GM21737 (cell line): ENCODE results near the gene PAX8.

Experiments used
- ATAC-seq: cut with Tn5 transposase; IDR thresholded peaks from one replicate; pipeline ENCODE4 v1.9.1; 2021; ENCODE audit warnings: mild to moderate bottlenecking, moderate library complexity; ENCODE audit not compliant: unreplicated experiment

PAX8 gene

GRCh38 chr2:113268621-113269360 lies 9.9 kb downstream of the PAX8 start:
- ATAC-seq = no peak

DNA sequence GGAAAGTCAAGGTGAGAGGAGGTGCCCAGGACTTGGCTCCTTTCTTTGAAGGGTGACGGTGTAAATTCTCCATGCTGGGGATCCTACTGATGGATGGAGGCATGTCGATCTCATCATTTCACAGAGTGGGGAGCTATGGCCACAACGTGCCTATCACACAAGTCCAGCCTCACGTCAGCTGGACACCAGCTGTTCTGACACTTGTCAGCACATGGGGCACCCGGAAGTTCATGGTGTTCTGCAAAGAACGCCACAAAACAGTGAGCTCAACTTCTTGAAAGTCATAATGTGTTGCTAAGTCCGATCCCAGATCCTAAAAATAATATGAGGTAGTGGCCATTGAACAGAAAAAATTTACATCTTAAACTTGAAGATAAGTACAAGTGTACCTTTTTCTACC lies 12.3 kb downstream of the PAX8 start:
- ATAC-seq = no peak

DNA sequence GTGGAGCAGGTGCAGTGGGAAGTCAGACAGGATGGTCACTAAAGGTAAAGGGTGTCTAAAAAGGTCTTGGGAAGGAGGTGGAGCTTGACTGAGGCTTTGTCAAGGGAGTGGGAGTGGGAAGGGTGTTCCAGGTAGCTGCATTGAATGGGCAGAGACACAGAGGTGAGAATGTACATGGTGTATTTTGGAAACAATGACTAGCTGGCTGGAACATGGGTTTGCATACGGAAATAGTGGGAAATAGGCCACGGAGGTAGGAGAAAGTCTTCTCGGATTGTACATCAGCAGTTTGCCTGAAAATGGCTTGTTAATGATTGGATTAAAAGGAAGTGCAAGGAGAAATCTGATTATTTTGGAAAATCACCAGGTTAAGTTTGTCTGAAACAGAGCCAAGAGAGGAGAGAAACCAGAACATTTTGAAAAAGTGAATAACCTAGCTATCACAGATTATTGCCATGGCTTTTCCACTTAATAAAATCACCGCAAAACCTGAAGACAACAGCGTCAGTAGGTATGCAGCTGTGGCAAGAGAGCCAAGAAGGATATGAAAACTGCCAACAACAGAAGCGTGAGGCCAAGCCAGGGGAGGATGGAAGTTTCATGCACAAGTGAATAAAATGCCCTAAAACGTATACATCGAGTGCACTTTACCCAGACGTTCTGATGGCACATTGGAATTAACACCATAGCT lies 13.9 kb downstream of the PAX8 start:
- no peak for ATAC-seq

GRCh38 chr2:113263546-113263945 lies 15.2 kb downstream of the PAX8 start:
- ATAC-seq = no peak

GRCh38 chr2:113260991-113261390 lies 17.7 kb downstream of the PAX8 start:
- ATAC-seq = no peak

DNA sequence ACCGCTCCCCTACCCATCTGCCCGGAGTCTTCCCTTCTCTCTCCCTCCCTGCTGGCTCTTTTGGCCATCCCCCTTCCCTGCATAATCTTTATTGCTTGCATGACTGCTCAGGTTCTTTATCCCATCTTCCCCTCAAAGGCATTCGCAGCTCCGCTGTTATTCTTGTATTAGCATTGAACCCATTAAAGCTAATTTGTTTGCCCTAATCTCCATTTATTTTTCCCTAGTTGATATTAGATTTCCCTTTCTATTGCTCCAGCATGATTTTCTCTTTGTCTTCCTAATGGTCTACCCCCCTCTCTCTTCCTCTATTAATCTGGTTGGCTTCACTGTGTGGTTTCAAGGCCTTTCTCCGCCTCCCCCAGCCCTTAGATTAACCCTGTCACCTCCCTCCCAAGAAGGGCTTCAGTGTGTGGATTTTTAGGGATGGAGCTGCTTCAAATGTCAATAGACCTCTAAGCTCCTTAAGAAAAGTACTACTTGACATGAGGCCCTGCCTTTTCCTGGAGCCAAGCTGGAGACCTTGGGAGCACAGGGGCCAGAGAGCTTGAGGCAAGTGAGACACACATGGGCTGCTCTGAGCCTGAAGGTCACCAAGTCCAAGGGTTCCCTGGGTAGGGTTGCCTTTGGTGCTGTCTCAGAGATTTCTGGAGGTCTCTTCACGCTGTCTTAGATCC lies 20.1 kb downstream of the PAX8 start:
- no peak for ATAC-seq

- no peak for ATAC-seq
Measured at GRCh38 chr2:113257516-113258264, 21.0 kb downstream of the PAX8 start.

DNA sequence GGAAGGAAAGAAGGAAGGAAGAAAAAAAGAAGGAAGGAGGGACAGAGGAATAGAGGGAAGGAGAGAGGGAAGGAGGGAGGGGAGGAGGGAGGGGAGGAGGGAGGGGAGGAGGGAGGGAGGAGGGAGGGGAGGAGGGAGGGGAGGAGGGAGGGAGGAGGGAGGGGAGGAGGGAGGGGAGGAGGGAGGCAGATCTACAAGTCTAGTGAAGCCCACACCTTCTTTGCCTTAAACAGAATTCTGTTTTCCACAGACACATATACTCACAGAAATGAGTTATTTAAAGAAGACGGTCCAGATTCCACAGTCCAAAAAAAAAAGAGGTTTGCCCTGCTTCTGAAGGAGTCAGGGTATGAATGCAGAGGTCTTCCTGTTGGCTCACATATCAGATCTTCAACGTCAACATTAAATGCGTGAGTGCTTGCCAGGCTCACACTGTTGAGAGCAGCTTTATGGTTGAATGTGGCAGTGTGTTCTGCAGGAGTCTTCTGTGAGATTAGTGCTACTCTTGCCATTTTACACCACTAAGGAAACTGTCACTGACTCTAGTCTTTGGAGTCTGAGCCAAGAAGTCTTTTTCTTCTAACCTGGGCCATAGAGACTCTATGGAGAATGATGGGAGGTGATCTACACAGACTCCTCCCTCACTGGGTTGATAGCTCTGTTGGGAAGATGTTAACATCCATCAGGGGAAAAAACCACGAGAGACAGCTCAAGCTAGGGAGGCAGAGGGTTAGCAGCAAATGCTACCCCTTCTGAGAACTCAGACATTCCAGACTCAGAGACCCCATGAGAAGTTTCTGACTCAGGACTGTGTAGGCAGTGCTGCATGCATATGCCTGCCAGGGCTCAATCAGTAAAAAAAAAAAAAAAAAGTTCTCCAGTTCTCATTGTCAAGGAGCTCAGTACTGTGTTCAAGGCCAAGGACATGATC lies 23.3 kb downstream of the PAX8 start:
- no peak for ATAC-seq

GRCh38 chr2:113253453-113253852 lies 25.3 kb downstream of the PAX8 start:
- no peak for ATAC-seq

- ATAC-seq = no peak
Measured at GRCh38 chr2:113252047-113252590, 26.6 kb downstream of the PAX8 start.

DNA sequence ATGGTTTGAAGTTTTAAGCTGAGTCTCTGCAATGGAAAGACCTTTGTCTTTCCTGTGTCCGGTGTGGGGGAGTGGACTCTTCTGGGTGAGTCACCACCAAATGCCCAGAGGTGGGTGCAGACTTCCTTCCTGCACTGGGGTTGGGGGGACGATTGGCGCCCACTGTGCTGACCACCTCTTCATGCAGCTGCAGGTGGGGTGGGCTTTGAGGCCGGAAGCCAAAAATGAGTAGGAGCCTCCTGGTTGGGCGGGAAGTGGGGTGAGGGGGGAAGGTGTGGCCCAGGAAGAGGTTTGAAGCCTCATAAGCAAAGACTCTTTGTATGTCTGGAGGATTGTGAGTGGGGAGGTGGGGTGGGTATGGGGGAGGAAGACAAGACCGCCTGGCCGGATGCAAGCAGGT lies 27.6 kb downstream of the PAX8 start:
- ATAC-seq = no peak

GRCh38 chr2:113248997-113249770 lies 29.5 kb downstream of the PAX8 start:
- peak; percentile 62 for ATAC-seq

GRCh38 chr2:113246606-113247005 lies 32.1 kb downstream of the PAX8 start:
- ATAC-seq = no peak

DNA sequence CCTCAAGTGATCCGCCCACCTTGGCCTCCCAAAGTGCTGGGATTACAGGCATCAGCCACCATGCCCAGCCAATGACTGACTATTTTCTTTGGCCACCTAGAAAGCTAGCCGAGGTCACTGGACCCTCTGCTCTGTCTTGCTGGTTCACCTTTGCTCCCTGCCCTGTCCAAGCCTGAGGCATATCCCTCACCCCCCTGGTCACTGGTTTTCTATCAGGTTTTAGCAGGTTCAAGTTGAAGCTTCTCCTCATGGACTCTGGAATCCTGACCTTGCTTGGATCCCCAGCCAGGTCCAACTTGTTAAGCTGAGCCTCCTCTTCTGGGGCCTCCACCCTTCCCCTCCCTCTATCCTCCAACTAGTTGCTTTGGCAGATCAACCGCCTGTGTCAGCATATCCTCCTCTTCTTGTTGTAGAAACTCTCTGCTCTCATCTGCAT lies 33.4 kb downstream of the PAX8 start:
- no peak for ATAC-seq

DNA sequence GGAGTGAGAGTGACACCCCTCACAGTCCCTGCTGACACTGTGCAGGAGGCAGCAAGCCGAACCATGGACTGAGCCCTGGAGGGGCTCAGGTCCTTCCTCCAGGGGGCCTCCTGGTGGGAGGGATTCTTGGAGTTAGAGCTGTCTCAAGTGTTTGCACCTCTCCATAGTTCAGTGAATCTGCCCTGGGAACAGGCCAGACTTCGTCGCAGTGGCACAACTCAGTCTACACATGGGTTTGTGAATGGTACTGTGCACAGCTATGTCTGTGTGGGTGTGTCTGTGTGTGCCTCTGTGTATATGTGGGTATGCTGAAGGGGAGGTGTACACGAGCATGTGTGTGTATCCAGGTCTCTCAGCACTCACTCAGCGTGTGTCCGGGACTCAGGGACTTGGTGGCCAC lies 36.4 kb downstream of the PAX8 start:
- no peak for ATAC-seq

GRCh38 chr2:113240915-113241911 lies 37.5 kb downstream of the PAX8 start:
- ATAC-seq = no peak

DNA sequence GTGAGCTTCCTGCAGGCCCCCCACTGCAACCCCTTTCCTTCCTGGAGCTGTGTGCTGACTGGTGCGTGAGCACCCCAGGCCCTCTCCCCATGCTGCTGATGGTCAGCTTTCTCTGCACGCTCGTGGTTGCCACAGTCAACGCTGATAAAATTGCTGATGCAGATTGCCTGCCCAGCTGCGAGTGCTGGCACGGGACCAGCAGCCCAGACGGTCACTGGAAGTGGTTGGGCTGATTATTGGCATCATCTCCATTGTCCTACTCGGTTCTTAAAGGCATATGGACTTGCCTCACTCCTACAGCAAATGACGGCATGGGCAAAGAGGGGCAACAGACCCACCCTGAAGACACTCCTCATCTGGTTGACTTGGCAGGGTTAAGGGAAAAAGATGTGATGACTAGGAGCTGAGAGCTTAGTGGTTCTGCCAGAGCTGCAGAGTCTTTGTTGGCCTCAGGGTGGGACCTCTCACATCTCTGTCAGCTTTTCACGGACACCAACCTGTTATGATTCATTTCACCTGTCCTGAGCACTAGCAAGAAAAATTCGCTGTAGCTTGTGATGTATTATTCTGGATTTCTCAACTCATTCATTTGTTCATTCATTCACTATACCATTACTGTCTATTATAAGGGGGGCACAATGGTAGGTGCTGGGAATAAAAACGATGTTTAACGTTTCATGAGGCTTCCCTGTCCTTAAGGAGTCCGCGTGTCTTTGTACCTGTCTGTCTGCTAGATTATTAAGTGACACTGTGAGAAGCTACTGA lies 38.4 kb downstream of the PAX8 start:
- no peak for ATAC-seq
